ENCODE results near the gene LPAR3. TPM values are rescaled to one million over a fixed set of nuclear protein-coding genes. Genes with fewer than 3 reads are reported as not detected.
A peak's percentile ranks its signal among the peaks of the same experiment; 100 is the strongest.

LPAR3 gene
- total RNA-seq, 1 experiment from 2014 or later: 9.8 TPM

- CTCF ChIA-PET: no interaction called here
Measured at GRCh38 chr1:84896279-84896678, 3.3 kb upstream of the LPAR3 start.

GRCh38 chr1:84890566-84890965, 2.4 kb downstream of the LPAR3 start:
- intact Hi-C loops (cut with micrococcal nuclease): no loop called here
- H3K9me3 ChIP-seq (ENCODE audit: low read length): no peaks in the 10 kb centered on the region

More at GRCh38 chr1:84896279-84896678, 3.3 kb upstream of the LPAR3 start:
- POLR2A ChIA-PET (ENCODE audit: unreplicated experiment): interaction anchor here (0.6 kb wide), 1 partner anchor 334 kb away, joined by 5 read pairs; no protein-coding TSS in a partner anchor
- Histone ChIP-seq H3K9me3 (ENCODE audit: low read length) (no peaks in the 10 kb centered on the region), H3F3A (ENCODE audit: low read length, unreplicated experiment) (no peaks in the 10 kb centered on the region), H3K4me2 (ENCODE audit: low read length) (no peak overlapping the region), H2AFZ (ENCODE audit: low read length) (no peak overlapping the region), H3K27ac (ENCODE audit: low read length) (no peak overlapping the region), H3K79me2 (ENCODE audit: low read length) (peaks cover 11% of the 10 kb centered on the region), H3K9ac (ENCODE audit: low read length) (no peak overlapping the region), H3K9me2 (replicated peaks; ENCODE audit: low read length) (no peaks in the 10 kb centered on the region), H4K20me1 (ENCODE audit: low read length) (no peaks in the 10 kb centered on the region), H3K36me3 (ENCODE audit: low read depth, low read length) (no peaks in the 10 kb centered on the region), H3K4me1 (ENCODE audit: insufficient read depth, low read length) (peaks cover 6% of the 10 kb centered on the region; the same call in 1 of the 2 replicates), H3K27me3 (ENCODE audit: low read length) (no peaks in the 10 kb centered on the region), H3K4me3 (ENCODE audit: low read length) (no peak overlapping the region)
- no TSS peak for BruUV-seq (replicated peaks)
- ATAC-seq: no peak
- intact Hi-C loops (cut with micrococcal nuclease): no loop called here
- TF ChIP-seq EZH2phosphoT487 (IDR thresholded peaks at IDR 0.05; ENCODE audit: borderline replicate concordance, low read length) (no peak), EZH2 (IDR thresholded peaks at IDR 0.05; ENCODE audit: low read length, unreplicated experiment) (no peak), CTCF (conservative IDR thresholded peaks at IDR 0.05; ENCODE audit: low read depth, low read length) (no peak)
- DNase-seq: no peak

More at GRCh38 chr1:84890566-84890965, 2.4 kb downstream of the LPAR3 start:
- Histone ChIP-seq H3K4me1 (ENCODE audit: insufficient read depth, low read length) (peaks cover 28% of the 10 kb centered on the region), H3K27me3 (ENCODE audit: low read length) (no peaks in the 10 kb centered on the region), H3K36me3 (ENCODE audit: low read depth, low read length) (no peaks in the 10 kb centered on the region), H3K9ac (ENCODE audit: low read length) (no peak overlapping the region), H3K79me2 (ENCODE audit: low read length) (peaks cover 29% of the 10 kb centered on the region), H3K9me2 (replicated peaks; ENCODE audit: low read length) (no peaks in the 10 kb centered on the region), H2AFZ (ENCODE audit: low read length) (no peak overlapping the region), H3K4me3 (ENCODE audit: low read length) (no peak overlapping the region), H3F3A (ENCODE audit: low read length, unreplicated experiment) (no peaks in the 10 kb centered on the region), H3K27ac (ENCODE audit: low read length) (no peak overlapping the region), H4K20me1 (ENCODE audit: low read length) (no peaks in the 10 kb centered on the region), H3K4me2 (ENCODE audit: low read length) (peak overlapping the region; percentile 66; the same call in 1 of the 2 replicates)
- no peak for TF ChIP-seq CTCF (conservative IDR thresholded peaks at IDR 0.05; ENCODE audit: low read depth, low read length)
- no peak for TF ChIP-seq EZH2phosphoT487 (IDR thresholded peaks at IDR 0.05; ENCODE audit: borderline replicate concordance, low read length)
- TF ChIP-seq EZH2 (IDR thresholded peaks at IDR 0.05; ENCODE audit: low read length, unreplicated experiment): no peak
- ATAC-seq (no peak), DNase-seq (no peak)
- ChIA-PET CTCF (no interaction called here), POLR2A (ENCODE audit: unreplicated experiment) (no interaction called here)
- BruUV-seq (replicated peaks): no TSS peak

Measured in PC-3 (cell line).